SU-DHL-6 (cell line): ENCODE data around the gene CRYGN.

Experiments used
- EZH2phosphoT487 ChIP-seq: fragments of 200-600 bp; sonication (generic), shearing (Covaris generic); conservative IDR thresholded peaks from 2 replicates; pipeline ENCODE4 v1.6.1; 2018; ENCODE audit warnings: mild to moderate bottlenecking, antibody characterized with exemption, low read length, moderate library complexity, mixed read lengths
- TF ChIP-seq, protein P1 (sequence below): fragments of 200-600 bp; sonication (generic); IDR thresholded peaks from one replicate; pipeline ENCODE4 v1.5.1; 2017; ENCODE audit warnings: antibody characterized with exemption, mild to moderate bottlenecking, low read length, moderate library complexity; ENCODE audit not compliant: insufficient read depth, poor library complexity, severe bottlenecking

DNA sequence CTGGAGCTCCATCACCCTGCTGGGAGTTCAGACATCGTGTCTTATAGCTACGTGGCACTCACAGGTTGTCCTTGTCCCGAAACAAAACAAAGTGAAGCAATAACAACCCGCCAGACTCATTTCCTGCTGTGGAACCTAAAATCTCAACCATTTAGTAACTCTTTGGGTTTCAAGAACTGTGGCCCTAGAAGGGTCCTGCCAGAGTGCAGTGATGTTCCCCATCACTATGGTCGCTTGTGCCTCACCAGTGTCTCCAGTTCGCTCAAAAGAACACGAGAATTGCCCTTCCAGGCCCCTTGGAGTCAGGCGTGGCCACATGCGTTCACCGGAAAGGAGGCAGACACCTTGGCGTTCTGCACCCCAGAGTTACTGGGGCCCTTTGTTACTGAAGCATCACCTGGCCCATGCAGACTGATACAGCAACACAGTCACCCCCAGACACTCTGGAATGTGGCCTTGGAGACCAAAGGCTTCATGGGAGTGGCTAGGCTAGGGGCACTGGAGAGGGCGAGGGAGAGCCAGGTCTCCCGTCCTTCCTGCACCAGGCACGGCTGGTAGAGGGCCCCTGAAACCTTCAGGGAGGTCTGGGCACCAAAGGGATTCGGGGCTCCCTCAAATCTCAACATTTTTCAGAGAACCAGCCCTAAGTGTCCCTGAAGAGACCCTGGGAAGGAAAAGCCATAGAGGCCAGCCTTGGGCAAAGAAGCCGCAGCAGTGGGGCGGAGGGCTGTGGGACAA is 908 bp downstream of the CRYGN start:
- TF ChIP-seq, protein P1, sequence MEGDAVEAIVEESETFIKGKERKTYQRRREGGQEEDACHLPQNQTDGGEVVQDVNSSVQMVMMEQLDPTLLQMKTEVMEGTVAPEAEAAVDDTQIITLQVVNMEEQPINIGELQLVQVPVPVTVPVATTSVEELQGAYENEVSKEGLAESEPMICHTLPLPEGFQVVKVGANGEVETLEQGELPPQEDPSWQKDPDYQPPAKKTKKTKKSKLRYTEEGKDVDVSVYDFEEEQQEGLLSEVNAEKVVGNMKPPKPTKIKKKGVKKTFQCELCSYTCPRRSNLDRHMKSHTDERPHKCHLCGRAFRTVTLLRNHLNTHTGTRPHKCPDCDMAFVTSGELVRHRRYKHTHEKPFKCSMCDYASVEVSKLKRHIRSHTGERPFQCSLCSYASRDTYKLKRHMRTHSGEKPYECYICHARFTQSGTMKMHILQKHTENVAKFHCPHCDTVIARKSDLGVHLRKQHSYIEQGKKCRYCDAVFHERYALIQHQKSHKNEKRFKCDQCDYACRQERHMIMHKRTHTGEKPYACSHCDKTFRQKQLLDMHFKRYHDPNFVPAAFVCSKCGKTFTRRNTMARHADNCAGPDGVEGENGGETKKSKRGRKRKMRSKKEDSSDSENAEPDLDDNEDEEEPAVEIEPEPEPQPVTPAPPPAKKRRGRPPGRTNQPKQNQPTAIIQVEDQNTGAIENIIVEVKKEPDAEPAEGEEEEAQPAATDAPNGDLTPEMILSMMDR = no peak
- no peak for TF ChIP-seq EZH2phosphoT487
